H1 (cell line): ENCODE data around the gene RPRML. TPM values are rescaled to one million over a fixed set of nuclear protein-coding genes. Genes with fewer than 3 reads are reported as not detected.

Experiments
- microRNA-seq, 2 experiments: library from miRNA; unstranded; fragments of <30 nt; microRNA quantifications; one replicate each; pipeline versions ENCODE4 to v1.2.0, GENCODE V29; 2016 to 2020; ENCODE audit warnings: borderline microRNAs expressed in 2 of 2, borderline number of aligned reads in 2 of 2, borderline replicate concordance in 1 of 2
- polyA plus RNA-seq, 7 experiments: library from polyadenylated mRNA; depleted of rRNA in 3 of 7; stranded (reverse) in 5 of 7; unstranded in 2 of 7; fragments of >200 nt in 5 of 7; fragments of 200-250 nt in 2 of 7; gene quantifications; 1 replicate in 5 of 7; 2 replicates in 1 of 7; 4 replicates in 1 of 7; pipeline versions ENCODE4 v1.2.1 to v1.2.3, GENCODE V29; 2011 to 2013; ENCODE audit warnings: missing spikeins in 2 of 7, mixed read lengths in 2 of 7
- small RNA-seq: library from polyadenylated mRNA; stranded (forward); fragments of <200 nt; extraction: miRNeasy Mini kit (QIAGEN cat#:217004); gene quantifications from one replicate; pipeline ENCODE3, GENCODE V24; 2013; ENCODE audit not compliant: insufficient read depth
- total RNA-seq: library from RNA; stranded (reverse); fragmentation: NEBNext Ultra II Directional; extraction: Animal tissue kit (Norgen Biotek cat#: 25700); gene quantifications from 2 replicates; pipeline ENCODE4 v1.2.1, GENCODE V29; 2021

Gene RPRML
- total and polyA plus RNA-seq, 2 of the 8 experiments (the other 6 are each of a cell fraction or from before 2014, with no cell fraction given) = 3.5 to 5.5 TPM

Small RNA genes within 50 kb of the gene (microRNA-seq; reads per million reads assigned to microRNA genes)
- 0 to 0.23 reads per million in 2 experiments for gene MIR5089

Small RNA genes within 50 kb of the gene (small RNA-seq; reads per million reads assigned to genes)
- gene MIR5089 = not detected

Other genes with a start within 250 kb of the RPRML start
- 1.3 and 2.0 TPM in 2 replicates for gene WNT3, start 160.6 kb downstream of the RPRML start, total RNA-seq
- gene WNT3, start 160.6 kb downstream of the RPRML start, polyA plus RNA-seq (2011; rRNA removed) = 0.56 and 0.96 TPM in 2 replicates
- not detected in 2 replicates for gene WNT9B, start 127.7 kb downstream of the RPRML start, total RNA-seq
- 0.21 and 0.35 TPM in 2 replicates for gene WNT9B, start 127.7 kb downstream of the RPRML start, polyA plus RNA-seq (2011; rRNA removed)
- gene GOSR2, start 56.1 kb downstream of the RPRML start, total RNA-seq = 31.7 and 36.2 TPM in 2 replicates
- 25.8 and 28.2 TPM in 2 replicates for gene GOSR2, start 56.1 kb downstream of the RPRML start, polyA plus RNA-seq (2011; rRNA removed)
- 87.5 and 93.7 TPM in 2 replicates for gene CDC27, start 210.0 kb upstream of the RPRML start, total RNA-seq
- gene CDC27, start 210.0 kb upstream of the RPRML start, polyA plus RNA-seq (2011; rRNA removed) = 26.0 and 41.9 TPM in 2 replicates
- gene MYL4, start 230.1 kb upstream of the RPRML start, total RNA-seq = not detected in 2 replicates
- 0.12 and 0.13 TPM in 2 replicates for gene MYL4, start 230.1 kb upstream of the RPRML start, polyA plus RNA-seq (2011; rRNA removed)